ENCODE data around the gene CD96. TPM values are rescaled to one million over a fixed set of nuclear protein-coding genes. Genes with fewer than 3 reads are reported as not detected.

The CD96 gene
- total and polyA plus RNA-seq, 2 experiments from 2014 or later: 0.60 to 2.0 TPM

DNA sequence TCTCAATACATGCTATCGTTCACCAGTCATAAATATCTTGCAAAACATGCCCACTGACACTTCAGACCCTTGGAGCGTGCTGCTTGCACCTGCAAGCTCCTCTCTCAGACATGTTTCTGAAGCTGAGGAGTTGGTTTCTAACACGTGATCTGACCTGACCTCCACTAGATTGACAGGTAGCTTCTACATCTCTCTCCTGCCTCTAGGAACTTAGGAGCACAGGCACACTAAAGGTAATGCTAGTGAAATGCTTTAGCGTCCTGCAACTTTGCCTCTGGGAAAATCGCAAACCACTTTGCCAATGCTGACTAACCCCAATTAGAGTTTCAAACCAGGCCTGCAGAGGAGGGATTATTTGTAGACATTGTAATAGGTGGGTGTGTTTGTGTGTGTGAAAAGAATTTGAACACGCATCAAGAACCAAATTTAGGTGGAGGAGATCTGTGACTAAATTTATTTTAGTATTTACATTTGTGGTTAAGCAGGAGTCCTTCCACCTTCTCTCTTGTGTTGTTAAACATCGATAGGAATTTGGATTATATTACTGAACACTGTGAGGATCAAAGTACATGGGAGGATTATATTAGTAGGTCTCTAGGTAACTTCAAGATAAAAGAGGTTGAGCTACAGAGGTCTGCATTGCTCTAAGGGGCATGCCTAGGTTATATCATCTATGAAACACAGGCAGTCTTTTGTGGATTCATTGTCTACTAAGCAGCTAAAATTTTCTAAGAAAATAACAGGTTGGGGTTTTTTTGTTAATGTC lies 139.8 kb downstream of the CD96 start:
- Histone ChIP-seq H3K27ac (no peak overlapping the region), H3K27me3 (no peaks in the 10 kb centered on the region), H3K4me2 (no peak overlapping the region), H3K9me2 (replicated peaks; ENCODE audit: insufficient read depth) (no peaks in the 10 kb centered on the region), H3K4me1 (ENCODE audit: insufficient read depth) (peaks cover 5% of the 10 kb centered on the region), H4K20me1 (ENCODE audit: insufficient read depth, poor library complexity, severe bottlenecking) (no peaks in the 10 kb centered on the region), H3K36me3 (replicated peaks; ENCODE audit: insufficient read depth, low read depth) (no peaks in the 10 kb centered on the region), H3K79me2 (peaks cover 23% of the 10 kb centered on the region), H2AFZ (no peak overlapping the region), H3K9me3 (ENCODE audit: low read depth) (no peaks in the 10 kb centered on the region), H3K4me3 (no peak overlapping the region)
- TF ChIP-seq, protein P1, sequence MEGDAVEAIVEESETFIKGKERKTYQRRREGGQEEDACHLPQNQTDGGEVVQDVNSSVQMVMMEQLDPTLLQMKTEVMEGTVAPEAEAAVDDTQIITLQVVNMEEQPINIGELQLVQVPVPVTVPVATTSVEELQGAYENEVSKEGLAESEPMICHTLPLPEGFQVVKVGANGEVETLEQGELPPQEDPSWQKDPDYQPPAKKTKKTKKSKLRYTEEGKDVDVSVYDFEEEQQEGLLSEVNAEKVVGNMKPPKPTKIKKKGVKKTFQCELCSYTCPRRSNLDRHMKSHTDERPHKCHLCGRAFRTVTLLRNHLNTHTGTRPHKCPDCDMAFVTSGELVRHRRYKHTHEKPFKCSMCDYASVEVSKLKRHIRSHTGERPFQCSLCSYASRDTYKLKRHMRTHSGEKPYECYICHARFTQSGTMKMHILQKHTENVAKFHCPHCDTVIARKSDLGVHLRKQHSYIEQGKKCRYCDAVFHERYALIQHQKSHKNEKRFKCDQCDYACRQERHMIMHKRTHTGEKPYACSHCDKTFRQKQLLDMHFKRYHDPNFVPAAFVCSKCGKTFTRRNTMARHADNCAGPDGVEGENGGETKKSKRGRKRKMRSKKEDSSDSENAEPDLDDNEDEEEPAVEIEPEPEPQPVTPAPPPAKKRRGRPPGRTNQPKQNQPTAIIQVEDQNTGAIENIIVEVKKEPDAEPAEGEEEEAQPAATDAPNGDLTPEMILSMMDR (IDR thresholded peaks at IDR 0.05; ENCODE audit: poor library complexity): no peak
- TF ChIP-seq EZH2 (IDR thresholded peaks at IDR 0.05; ENCODE audit: borderline replicate concordance) (no peak), EZH2phosphoT487 (IDR thresholded peaks at IDR 0.05; ENCODE audit: low read depth, severe bottlenecking, unreplicated experiment) (no peak)
- 71% methylated on average over 7 of the region's 7 CpGs for WGBS (ENCODE audit: low lambda C conversion rate, missing lambda C conversion rate)
- no peak for DNase-seq (ENCODE audit: low spot score)

DNA sequence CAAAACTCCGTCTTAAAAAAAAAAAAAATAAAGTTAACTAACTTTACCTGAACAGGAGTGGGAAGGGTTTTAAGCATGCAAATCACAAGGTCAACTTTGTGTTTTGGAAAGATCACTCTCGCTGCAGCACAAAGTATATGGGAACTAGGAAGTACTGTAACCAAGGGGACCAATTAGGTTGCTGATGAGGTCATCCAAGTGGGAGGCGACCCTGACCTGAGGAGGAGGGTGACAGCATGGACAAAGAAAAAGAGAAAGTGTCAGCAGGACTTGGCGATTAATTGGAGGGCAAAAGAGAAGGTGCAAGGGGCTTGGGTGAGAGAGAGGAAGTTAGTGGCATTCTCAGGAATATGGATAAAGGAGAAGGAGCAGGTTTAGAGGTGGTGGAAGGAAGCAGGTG lies 142.6 kb downstream of the CD96 start:
- no peak for DNase-seq (ENCODE audit: low spot score)
- H3K27me3 ChIP-seq: no peaks in the 10 kb centered on the region
- no peak overlapping the region for H2AFZ ChIP-seq
- no peaks in the 10 kb centered on the region for H4K20me1 ChIP-seq (ENCODE audit: insufficient read depth, poor library complexity, severe bottlenecking)
- WGBS (ENCODE audit: low lambda C conversion rate, missing lambda C conversion rate): 81% methylated on average over 4 of the region's 4 CpGs
- no peak overlapping the region for H3K4me3 ChIP-seq
- no peaks in the 10 kb centered on the region for H3K9me3 ChIP-seq (ENCODE audit: low read depth)
- H3K9me2 ChIP-seq (replicated peaks; ENCODE audit: insufficient read depth): no peaks in the 10 kb centered on the region
- H3K79me2 ChIP-seq: peaks cover 7% of the 10 kb centered on the region
- H3K27ac ChIP-seq: no peak overlapping the region
- H3K4me1 ChIP-seq (ENCODE audit: insufficient read depth): peaks cover 8% of the 10 kb centered on the region
- TF ChIP-seq EZH2phosphoT487 (IDR thresholded peaks at IDR 0.05; ENCODE audit: low read depth, severe bottlenecking, unreplicated experiment) (no peak), EZH2 (IDR thresholded peaks at IDR 0.05; ENCODE audit: borderline replicate concordance) (no peak)
- TF ChIP-seq, protein P1 (IDR thresholded peaks at IDR 0.05; ENCODE audit: poor library complexity): no peak
- no peak overlapping the region for H3K4me2 ChIP-seq
- no peaks in the 10 kb centered on the region for H3K36me3 ChIP-seq (replicated peaks; ENCODE audit: insufficient read depth, low read depth)

DNA sequence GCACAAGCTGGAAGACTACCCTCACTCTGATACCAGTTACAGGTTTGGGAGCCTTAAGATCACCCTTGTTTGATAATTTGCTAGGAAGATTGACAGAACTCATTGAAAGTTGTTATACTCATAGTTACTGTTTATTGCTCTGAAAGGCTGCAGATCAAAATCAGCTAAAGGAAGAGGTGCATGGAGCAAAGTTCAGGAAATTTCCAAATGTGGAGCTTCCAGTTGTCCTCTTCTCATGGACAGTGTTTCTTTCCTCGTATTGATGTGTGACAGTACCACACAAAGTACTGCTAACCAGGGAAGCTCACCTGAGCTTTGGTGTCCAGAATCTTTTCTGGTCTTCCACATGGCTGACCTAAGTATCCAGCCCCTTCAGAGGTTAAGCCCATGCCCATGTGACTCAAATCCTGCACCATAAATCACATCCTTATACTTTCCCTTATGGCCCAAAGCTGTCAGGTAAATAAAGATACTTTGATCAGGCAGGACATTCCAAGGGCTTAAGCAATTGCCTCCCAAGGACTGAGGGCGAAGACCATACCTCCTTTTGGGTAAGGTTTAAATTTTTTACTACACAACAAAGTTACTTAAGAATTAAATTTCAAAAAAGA lies 146.3 kb downstream of the CD96 start:
- Histone ChIP-seq H3K36me3 (replicated peaks; ENCODE audit: insufficient read depth, low read depth) (no peaks in the 10 kb centered on the region), H3K9me3 (ENCODE audit: low read depth) (no peaks in the 10 kb centered on the region), H3K79me2 (peaks cover 8% of the 10 kb centered on the region), H3K27ac (no peak overlapping the region), H3K4me3 (no peak overlapping the region), H3K4me1 (ENCODE audit: insufficient read depth) (peaks cover 8% of the 10 kb centered on the region), H3K27me3 (no peaks in the 10 kb centered on the region), H3K4me2 (no peak overlapping the region), H4K20me1 (ENCODE audit: insufficient read depth, poor library complexity, severe bottlenecking) (no peaks in the 10 kb centered on the region), H3K9me2 (replicated peaks; ENCODE audit: insufficient read depth) (no peaks in the 10 kb centered on the region), H2AFZ (no peak overlapping the region)
- TF ChIP-seq, protein P1 (IDR thresholded peaks at IDR 0.05; ENCODE audit: poor library complexity): no peak
- DNase-seq (ENCODE audit: low spot score): no peak
- 74% methylated on average over 2 of the region's 2 CpGs for WGBS (ENCODE audit: low lambda C conversion rate, missing lambda C conversion rate)

Measured in hepatocyte (in vitro differentiated cells).